Right forelimb (tissue), 1 donor: ENCODE results near the gene BEGAIN.
A peak's percentile ranks its signal among the peaks of the same experiment; 100 is the strongest.

Experiments
- DNase-seq: peaks from one replicate; pipeline ENCODE4 v3.0.0-alpha.2; 2018

BEGAIN gene

GRCh38 chr14:100581228-100582145, 5.7 kb downstream of the BEGAIN start:
- DNase-seq = peak; percentile 9

GRCh38 chr14:100580316-100581227, 6.6 kb downstream of the BEGAIN start:
- peak; percentile 40 for DNase-seq

GRCh38 chr14:100578552-100578951, 8.7 kb downstream of the BEGAIN start:
- no peak for DNase-seq

GRCh38 chr14:100577986-100578431, 9.2 kb downstream of the BEGAIN start:
- DNase-seq = peak; percentile 30

- peak; percentile 33 for DNase-seq
Measured at GRCh38 chr14:100577321-100577985, 9.8 kb downstream of the BEGAIN start.

GRCh38 chr14:100576091-100577085, 10.8 kb downstream of the BEGAIN start:
- peak; percentile 39 for DNase-seq

GRCh38 chr14:100575266-100575995, 11.8 kb downstream of the BEGAIN start:
- no peak for DNase-seq

GRCh38 chr14:100574642-100575031, 12.6 kb downstream of the BEGAIN start:
- no peak for DNase-seq

- no peak for DNase-seq
Measured at GRCh38 chr14:100573757-100574641, 13.2 kb downstream of the BEGAIN start.

GRCh38 chr14:100573002-100573756, 14.0 kb downstream of the BEGAIN start:
- no peak for DNase-seq

- no peak for DNase-seq
Measured at GRCh38 chr14:100572543-100572942, 14.7 kb downstream of the BEGAIN start.

GRCh38 chr14:100571837-100572236, 15.4 kb downstream of the BEGAIN start:
- no peak for DNase-seq

GRCh38 chr14:100570726-100571454, 16.3 kb downstream of the BEGAIN start:
- DNase-seq = no peak

- no peak for DNase-seq
Measured at GRCh38 chr14:100569734-100570286, 17.4 kb downstream of the BEGAIN start.

GRCh38 chr14:100568998-100569733, 18.1 kb downstream of the BEGAIN start:
- no peak for DNase-seq

- no peak for DNase-seq
Measured at GRCh38 chr14:100568164-100568997, 18.8 kb downstream of the BEGAIN start.

- DNase-seq = no peak
Measured at GRCh38 chr14:100567877-100568163, 19.4 kb downstream of the BEGAIN start.
